IMR-90 (cell line): ENCODE data around the gene SOX6. TPM values are rescaled to one million over a fixed set of nuclear protein-coding genes. Genes with fewer than 3 reads are reported as not detected.

Experiments
- ATAC-seq: fragments of 200-7000 bp; cut with Tn5 transposase; 2 replicates; pipeline ENCODE4 v1.9.1; 2020; ENCODE audit warnings: low read depth, mild to moderate bottlenecking, moderate library complexity
- BruUV-seq: library from RNA; stranded (reverse); fragments of 400-500 nt; replicated peaks from 2 replicates; lab custom pipeline; 2021; lab: Mats Ljungman, UMichigan
- CTCF ChIA-PET: fragments of 300-600 bp; formaldehyde crosslinking; extraction: SDS; loops from one replicate; lab custom pipeline; 2021; ENCODE audit warnings: antibody characterized with exemption; lab: Yijun Ruan, JAX
- POLR2A ChIA-PET: fragments of 300-600 bp; sonication (Branson Sonifier 250); formaldehyde crosslinking; loops from one replicate; lab custom pipeline; 2022; ENCODE audit warnings: antibody characterized with exemption; ENCODE audit not compliant: unreplicated experiment; lab: Charles Lee
- DNase-seq: peaks from one replicate; pipeline ENCODE4 v3.0.0; 2013
- H2AFZ ChIP-seq: replicated peaks from 2 replicates; pipeline ENCODE3; 2013; ENCODE audit warnings: low read length, mild to moderate bottlenecking; ENCODE audit not compliant: poor library complexity
- H2AK5ac ChIP-seq: 2 replicates; pipeline ENCODE4 v1.6.1; 2013; ENCODE audit warnings: low read depth, low read length, inconsistent platforms
- H2AK9ac ChIP-seq: replicated peaks from 2 replicates; pipeline ENCODE3; 2013; ENCODE audit warnings: mild to moderate bottlenecking, low read depth, low read length, moderate library complexity; ENCODE audit not compliant: poor library complexity
- H2BK120ac ChIP-seq: 2 replicates; pipeline ENCODE4 v1.6.1; 2013; ENCODE audit warnings: low read depth, low read length, inconsistent platforms
- H2BK15ac ChIP-seq: 3 replicates; pipeline ENCODE4 v1.6.1; 2013; ENCODE audit warnings: low read depth, low read length, inconsistent platforms
- H2BK20ac ChIP-seq: 2 replicates; pipeline ENCODE4 v1.6.1; 2013; ENCODE audit warnings: low read depth, mild to moderate bottlenecking, inconsistent platforms, low read length, moderate library complexity
- H2BK5ac ChIP-seq: 2 replicates; pipeline ENCODE4 v1.6.1; 2013; ENCODE audit warnings: mild to moderate bottlenecking, low read depth, low read length, inconsistent platforms; ENCODE audit not compliant: poor library complexity, severe bottlenecking
- H3K14ac ChIP-seq: replicated peaks from 2 replicates; pipeline ENCODE4 v1.6.1; 2013; ENCODE audit warnings: low read depth, low read length, inconsistent platforms
- H3K18ac ChIP-seq: 2 replicates; pipeline ENCODE4 v1.6.1; 2013; ENCODE audit warnings: low read depth, low read length, control low read depth
- H3K23ac ChIP-seq: 2 replicates; pipeline ENCODE4 v1.6.1; 2013; ENCODE audit warnings: low read depth, low read length, inconsistent platforms
- H3K27ac ChIP-seq: 2 replicates; pipeline ENCODE4 v1.5.1; 2013; ENCODE audit warnings: mild to moderate bottlenecking, control low read depth, low read length; ENCODE audit not compliant: insufficient read depth
- H3K27me3 ChIP-seq: 2 replicates; pipeline ENCODE4 v1.6.1; 2013; ENCODE audit warnings: low read length; ENCODE audit not compliant: control insufficient read depth, insufficient read depth
- H3K36me3 ChIP-seq: 2 replicates; pipeline ENCODE4 v1.6.1; 2013; ENCODE audit warnings: low read length, mixed read lengths; ENCODE audit not compliant: control insufficient read depth, insufficient read depth
- H3K4ac ChIP-seq: 2 replicates; pipeline ENCODE4 v1.6.1; 2013; ENCODE audit warnings: low read depth, low read length, inconsistent platforms
- H3K4me1 ChIP-seq: 2 replicates; pipeline ENCODE4 v1.6.1; 2013; ENCODE audit warnings: low read length, mixed read lengths; ENCODE audit not compliant: control insufficient read depth, insufficient read depth
- H3K4me2 ChIP-seq: 2 replicates; pipeline ENCODE4 v1.6.1; 2013; ENCODE audit warnings: low read depth, mild to moderate bottlenecking, control low read depth, low read length, moderate library complexity
- H3K4me3 ChIP-seq: 2 replicates; pipeline ENCODE4 v1.5.1; 2013; ENCODE audit warnings: low read depth, mild to moderate bottlenecking, control low read depth, low read length, moderate library complexity; ENCODE audit not compliant: insufficient read depth
- H3K56ac ChIP-seq: 2 replicates; pipeline ENCODE4 v1.6.1; 2013; ENCODE audit warnings: low read length, inconsistent platforms; ENCODE audit not compliant: insufficient read depth; ENCODE audit errors: extremely low read depth
- H3K79me1 ChIP-seq, 2 experiments: 2 replicates each; pipeline ENCODE4 v1.6.1; 2013; ENCODE audit warnings: low read length in 2 of 2, inconsistent platforms in 1 of 2, low read depth in 1 of 2
- H3K9ac ChIP-seq: 2 replicates; pipeline ENCODE4 v1.6.1; 2013; ENCODE audit warnings: low read depth, low read length, control low read depth
- H3K9me1 ChIP-seq: 2 replicates; pipeline ENCODE4 v1.6.1; 2013; ENCODE audit warnings: low read length, inconsistent platforms; ENCODE audit not compliant: insufficient read depth
- H3K9me3 ChIP-seq: 2 replicates; pipeline ENCODE4 v1.6.1; 2013; ENCODE audit warnings: low read length; ENCODE audit not compliant: control insufficient read depth, insufficient read depth
- H4K20me1 ChIP-seq: 2 replicates; pipeline ENCODE4 v1.6.1; 2013; ENCODE audit warnings: low read length, inconsistent platforms; ENCODE audit not compliant: insufficient read depth
- H4K5ac ChIP-seq: 2 replicates; pipeline ENCODE4 v1.6.1; 2013; ENCODE audit warnings: mild to moderate bottlenecking, low read depth, low read length, control low read depth
- H4K8ac ChIP-seq, 2 experiments: 2 replicates each; pipeline ENCODE4 v1.6.1; 2013; ENCODE audit warnings: low read depth in 2 of 2, low read length in 2 of 2, control low read depth in 1 of 2, inconsistent platforms in 1 of 2
- H4K91ac ChIP-seq: 2 replicates; pipeline ENCODE4 v1.6.1; 2013; ENCODE audit warnings: low read depth, low read length, inconsistent platforms; ENCODE audit not compliant: insufficient read depth
- BHLHE40 ChIP-seq: fragments of 150-350 bp; IDR thresholded peaks from 2 replicates; pipeline ENCODE4 v1.6.1; 2016; ENCODE audit warnings: mild to moderate bottlenecking, low read depth, low read length
- CEBPB ChIP-seq: IDR thresholded peaks from 2 replicates; pipeline ENCODE4 v1.6.1; 2012; ENCODE audit warnings: low read depth, low read length, improper control_type of control experiment
- CHD1 ChIP-seq: IDR thresholded peaks from 2 replicates; pipeline ENCODE4 v1.6.1; 2012; ENCODE audit warnings: low read depth, low read length, improper control_type of control experiment
- CTCF ChIP-seq: conservative IDR thresholded peaks from 2 replicates; pipeline ENCODE4 v1.5.1; 2012; ENCODE audit warnings: mild to moderate bottlenecking, low read depth, low read length, improper control_type of control experiment
- ELK1 ChIP-seq: fragments of 150-350 bp; IDR thresholded peaks from 2 replicates; pipeline ENCODE4 v1.6.1; 2016; ENCODE audit warnings: low read depth, mild to moderate bottlenecking, low read length, moderate library complexity, borderline replicate concordance
- FOS ChIP-seq: fragments of 150-350 bp; IDR thresholded peaks from 2 replicates; pipeline ENCODE4 v1.6.1; 2016; ENCODE audit warnings: low read depth, low read length
- MAFK ChIP-seq: IDR thresholded peaks from 2 replicates; pipeline ENCODE4 v1.6.1; 2012; ENCODE audit warnings: low read depth, low read length, improper control_type of control experiment
- NFE2L2 ChIP-seq: fragments of 150-350 bp; IDR thresholded peaks from 2 replicates; pipeline ENCODE4 v1.6.1; 2016; ENCODE audit warnings: low read depth, mild to moderate bottlenecking, low read length
- POLR2A ChIP-seq: IDR thresholded peaks from 2 replicates; pipeline ENCODE4 v1.6.1; 2012; ENCODE audit warnings: mild to moderate bottlenecking, low read depth, low read length
- RAD21 ChIP-seq: IDR thresholded peaks from 2 replicates; pipeline ENCODE4 v1.6.1; 2012; ENCODE audit warnings: low read length, improper control_type of control experiment
- RCOR1 ChIP-seq: IDR thresholded peaks from 2 replicates; pipeline ENCODE4 v1.6.1; 2012; ENCODE audit warnings: mild to moderate bottlenecking, low read length, improper control_type of control experiment; ENCODE audit not compliant: insufficient replicate concordance
- RFX5 ChIP-seq: IDR thresholded peaks from 2 replicates; pipeline ENCODE4 v1.8.0; 2012; ENCODE audit warnings: low read depth, mild to moderate bottlenecking, low read length, moderate library complexity
- SMC3 ChIP-seq: fragments of 150-350 bp; IDR thresholded peaks from 2 replicates; pipeline ENCODE4 v1.6.1; 2016; ENCODE audit warnings: low read depth, mild to moderate bottlenecking, antibody characterized with exemption, low read length, moderate library complexity
- USF2 ChIP-seq: fragments of 150-350 bp; IDR thresholded peaks from 2 replicates; pipeline ENCODE4 v1.6.1; 2017; ENCODE audit warnings: mild to moderate bottlenecking, antibody characterized with exemption, low read length, low read depth
- WGBS, 2 experiments: methylation state at CpG; one replicate each; pipeline versions ENCODE4 v1.1.5 to v1.1.7; 2013; ENCODE audit warnings: missing lambda C conversion rate in 2 of 2; ENCODE audit not compliant: insufficient read length in 1 of 2; ENCODE audit errors: extremely low coverage in 2 of 2; 5-methylcytosine and 5-hydroxymethylcytosine counted together
- dilution Hi-C: fragments of 300-500 bp; cut with HindIII; formaldehyde crosslinking; loops from one replicate; pipeline ENCODE4 v1.14.3; 2018; ENCODE audit warnings: low sequenced_read_pairs; ENCODE audit not compliant: unreplicated experiment
- in situ Hi-C: fragments of 300-500 bp; cut with MboI; formaldehyde crosslinking; loops from 3 replicates; pipeline ENCODE4 v1.14.3; 2019; ENCODE audit warnings: low sequenced_read_pairs, inconsistent platforms, mixed read lengths
- intact Hi-C: fragments of 100-400 bp; cut with micrococcal nuclease; formaldehyde crosslinking; loops from 2 replicates; pipeline ENCODE4 v1.10.0; 2022
- polyA plus RNA-seq, 3 experiments: library from polyadenylated mRNA; depleted of rRNA; stranded (reverse); fragments of >200 nt; gene quantifications; 2 replicates each; pipeline ENCODE4 v1.2.3, GENCODE V29; 2012; ENCODE audit warnings: low replicate concordance in 1 of 3
- total RNA-seq: library from RNA; depleted of rRNA; stranded (reverse); fragments of >200 nt; gene quantifications from 2 replicates; pipeline ENCODE4 v1.2.3, GENCODE V29; 2012

SOX6 gene
- total and polyA plus RNA-seq, 2 of the 4 experiments (the other 2 are of a cell fraction), result 1.7 to 7.7 TPM

- Histone ChIP-seq H2BK5ac (no peak overlapping the region), H3K9me1 (no peaks in the 10 kb centered on the region; the same call in none of the 2 replicates), H3K56ac (no peak overlapping the region), H2BK15ac (no peak overlapping the region), H3K36me3 (0 out of 2 replicates have a peak, but pooled peaks cover 2% of the 10 kb centered on the region), H3K4ac (no peak overlapping the region), H4K91ac (no peak overlapping the region), H3K4me1 (peaks cover 3% of the 10 kb centered on the region; the same call in 1 of the 2 replicates), H3K27ac (no peak overlapping the region), H3K9me3 (peaks cover 2% of the 10 kb centered on the region; the same call in 1 of the 2 replicates), H2BK120ac (no peak overlapping the region), H3K4me3 (no peak overlapping the region), H3K23ac (no peak overlapping the region), H4K20me1 (no peaks in the 10 kb centered on the region), H3K27me3 (no peaks in the 10 kb centered on the region), H3K14ac (no peak overlapping the region), H3K79me1 (peaks cover 0 to 3% of the 10 kb centered on the region in 2 experiments; a peak in 2 of 4 replicates), H2AK5ac (no peak overlapping the region), H2BK20ac (no peak overlapping the region), H3K4me2 (no peak overlapping the region), H2AFZ (no peak overlapping the region), H4K8ac (no peak overlapping the region), H2AK9ac (no peak overlapping the region), H4K5ac (no peak overlapping the region), H3K18ac (no peak overlapping the region), H3K9ac (no peak overlapping the region)
- CTCF ChIA-PET, result no interaction called here
- WGBS, 2 experiments, result no CpG with 5 or more reads among the region's 2 CpGs
- intact Hi-C loops, result no loop called here
- POLR2A ChIA-PET, result no interaction called here
- BruUV-seq, result no TSS peak
- in situ Hi-C loops, result no loop called here
- ATAC-seq (no peak), DNase-seq (no peak)
- dilution Hi-C loops, result no loop called here
- no peak for TF ChIP-seq RFX5
- TF ChIP-seq SMC3, result no peak
- no peak for TF ChIP-seq USF2
- no peak for TF ChIP-seq FOS
- TF ChIP-seq CTCF, result no peak
- TF ChIP-seq RAD21, result no peak
- no peak for TF ChIP-seq CHD1
- TF ChIP-seq MAFK, result no peak
- TF ChIP-seq ELK1, result no peak
- no peak for TF ChIP-seq RCOR1
- no peak for TF ChIP-seq POLR2A
- no peak for TF ChIP-seq NFE2L2
- no peak for TF ChIP-seq CEBPB
- TF ChIP-seq BHLHE40, result no peak
Measured at GRCh38 chr11:16322190-16322589, 34.2 kb downstream of the SOX6 start.
